Activated T-cell treated with anti-CD3 and anti-CD28 coated beads for 48 hours (primary cell): ENCODE data around the gene LY6G5B.

Experiments
- DNase-seq: peaks from one replicate; pipeline ENCODE4 v3.0.0-alpha.2; 2020; ENCODE audit warnings: low read depth

Gene LY6G5B

GRCh38 chr6:31669676-31670075 is at the start of gene LY6G5B:
Gene LY6G5B, plus strand, starts transcription at chr6:31669976. Its CDS starts 975 bp downstream, at chr6:31670951.
- no peak for DNase-seq

- DNase-seq, result peak; percentile 93
These were observed 49.0 kb upstream of the LY6G5B start, which contains the start of gene PRRC2A for GRCh38 chr6:31620586-31621319. Gene PRRC2A, plus strand, starts transcription at chr6:31620715. Its CDS starts 2,075 bp downstream, at chr6:31622790.

GRCh38 chr6:31621320-31621939 is 48.3 kb upstream of the LY6G5B start:
- DNase-seq, result no peak

GRCh38 chr6:31621991-31622390 is 47.8 kb upstream of the LY6G5B start:
- DNase-seq, result no peak

- DNase-seq, result no peak
These were observed 47.1 kb upstream of the LY6G5B start for GRCh38 chr6:31622684-31623091.

GRCh38 chr6:31624070-31624469 is 45.7 kb upstream of the LY6G5B start:
- DNase-seq, result no peak

- DNase-seq, result no peak
These were observed 42.8 kb upstream of the LY6G5B start for GRCh38 chr6:31626952-31627351.

GRCh38 chr6:31627690-31628287 is 42.0 kb upstream of the LY6G5B start:
- no peak for DNase-seq

- DNase-seq, result no peak
These were observed 40.8 kb upstream of the LY6G5B start for GRCh38 chr6:31629014-31629413.

GRCh38 chr6:31630177-31630934 is 39.4 kb upstream of the LY6G5B start:
- DNase-seq, result no peak

GRCh38 chr6:31631209-31631608 is 38.6 kb upstream of the LY6G5B start:
- no peak for DNase-seq

GRCh38 chr6:31631681-31632278 is 38.0 kb upstream of the LY6G5B start:
- no peak for DNase-seq

GRCh38 chr6:31632279-31632946 is 37.4 kb upstream of the LY6G5B start:
- no peak for DNase-seq

- no peak for DNase-seq
These were observed 36.3 kb upstream of the LY6G5B start for GRCh38 chr6:31633447-31633846.

- no peak for DNase-seq
These were observed 35.6 kb upstream of the LY6G5B start for GRCh38 chr6:31634131-31634530.

- DNase-seq, result no peak
These were observed 34.7 kb upstream of the LY6G5B start for GRCh38 chr6:31634969-31635575.

GRCh38 chr6:31636698-31637596 is 32.8 kb upstream of the LY6G5B start:
- no peak for DNase-seq

- DNase-seq, result no peak
These were observed 30.7 kb upstream of the LY6G5B start for GRCh38 chr6:31639043-31639442.

- DNase-seq, result no peak
These were observed 30.3 kb upstream of the LY6G5B start for GRCh38 chr6:31639449-31639861.

- DNase-seq, result no peak
These were observed 29.2 kb upstream of the LY6G5B start for GRCh38 chr6:31640612-31641011.
